T-helper 2 cell treated with Interferon-gamma antibody and Interleukin-4, amounts not matched to agents 5 μg/mL and 100 μg/mL, for 36 hours (primary cell): ENCODE measurements around the gene PLSCR4.

Source experiments
- DNase-seq: peaks from one replicate; pipeline ENCODE4 v3.0.0; 2021; ENCODE audit warnings: low spot score
- H3K27ac Mint-ChIP-seq: one replicate; pipeline ENCODE4 v1.8.0; 2021; ENCODE audit warnings: mild to moderate bottlenecking, mixed read lengths
- H3K27me3 Mint-ChIP-seq: one replicate; pipeline ENCODE4 v1.8.0; 2021; ENCODE audit warnings: low read depth, mixed read lengths
- H3K36me3 Mint-ChIP-seq: one replicate; pipeline ENCODE4 v1.8.0; 2021; ENCODE audit warnings: low read depth, mixed read lengths
- H3K4me1 Mint-ChIP-seq: one replicate; pipeline ENCODE4 v1.8.0; 2021; ENCODE audit warnings: low read depth, mixed read lengths
- H3K4me3 Mint-ChIP-seq: one replicate; pipeline ENCODE4 v1.8.0; 2022; ENCODE audit warnings: mild to moderate bottlenecking, moderate library complexity, mixed read lengths
- H3K9me3 Mint-ChIP-seq: one replicate; pipeline ENCODE4 v1.8.0; 2021; ENCODE audit warnings: mixed read lengths

Gene PLSCR4

GRCh38 chr3:146156095-146156494 is 94.8 kb downstream of the PLSCR4 start:
- no peak for DNase-seq
- H3K4me1 Mint-ChIP-seq = peaks cover 5% of the 10 kb centered on the region
- no peaks in the 10 kb centered on the region for H3K9me3 Mint-ChIP-seq
- H3K4me3 Mint-ChIP-seq = no peak overlapping the region
- no peaks in the 10 kb centered on the region for H3K36me3 Mint-ChIP-seq
- no peak overlapping the region for H3K27ac Mint-ChIP-seq
- peaks cover 31% of the 10 kb centered on the region for H3K27me3 Mint-ChIP-seq

DNA sequence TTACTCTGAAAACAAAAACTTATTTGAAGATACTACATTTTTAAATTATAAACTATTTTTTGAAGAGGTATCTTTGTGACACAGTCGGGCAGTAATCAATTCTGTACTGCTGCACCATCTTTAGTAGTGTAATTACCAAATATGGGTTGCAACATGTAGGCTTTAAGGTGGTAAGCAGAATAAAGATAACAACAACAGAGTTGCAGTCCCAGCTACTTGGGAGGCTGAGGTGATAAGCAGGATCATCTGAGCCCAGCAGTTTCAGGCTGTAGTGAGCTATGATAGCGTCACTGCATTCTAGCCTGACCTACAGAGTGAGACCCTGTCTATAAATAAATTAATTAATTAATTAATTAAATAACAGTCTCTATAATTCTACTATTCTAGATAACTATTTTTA is 95.9 kb downstream of the PLSCR4 start:
- H3K36me3 Mint-ChIP-seq = no peaks in the 10 kb centered on the region
- H3K4me3 Mint-ChIP-seq = no peak overlapping the region
- peaks cover 2% of the 10 kb centered on the region for H3K4me1 Mint-ChIP-seq
- DNase-seq = no peak
- H3K9me3 Mint-ChIP-seq = no peaks in the 10 kb centered on the region
- no peak overlapping the region for H3K27ac Mint-ChIP-seq
- peaks cover 25% of the 10 kb centered on the region for H3K27me3 Mint-ChIP-seq

DNA sequence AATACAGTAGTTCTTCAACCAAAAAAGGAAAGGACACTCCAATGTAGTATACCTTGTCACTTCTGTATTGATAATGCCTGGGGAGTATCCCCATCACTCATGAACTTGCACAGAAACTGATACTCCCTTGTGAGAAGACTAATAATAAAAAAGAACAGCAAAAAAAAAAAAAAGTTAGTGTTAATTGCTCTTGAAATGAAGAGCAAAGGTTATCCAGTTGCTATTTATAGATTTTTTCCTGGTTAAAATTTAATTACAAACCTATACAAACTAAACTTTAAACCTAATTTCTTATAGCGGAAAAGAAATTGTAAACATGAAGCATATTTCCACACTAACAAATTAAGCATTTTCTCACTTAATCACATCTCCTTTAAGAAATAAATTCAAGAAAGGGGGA is 96.6 kb downstream of the PLSCR4 start:
- Mint-ChIP-seq H3K27me3 (peaks cover 19% of the 10 kb centered on the region), H3K4me1 (no peaks in the 10 kb centered on the region), H3K36me3 (no peaks in the 10 kb centered on the region), H3K9me3 (no peaks in the 10 kb centered on the region), H3K27ac (no peak overlapping the region), H3K4me3 (no peak overlapping the region)
- DNase-seq = no peak

GRCh38 chr3:146153429-146153828 is 97.5 kb downstream of the PLSCR4 start:
- peaks cover 11% of the 10 kb centered on the region for H3K27me3 Mint-ChIP-seq
- H3K9me3 Mint-ChIP-seq = no peaks in the 10 kb centered on the region
- DNase-seq = no peak
- no peak overlapping the region for H3K4me3 Mint-ChIP-seq
- H3K4me1 Mint-ChIP-seq = no peaks in the 10 kb centered on the region
- H3K27ac Mint-ChIP-seq = no peak overlapping the region
- no peaks in the 10 kb centered on the region for H3K36me3 Mint-ChIP-seq

DNA sequence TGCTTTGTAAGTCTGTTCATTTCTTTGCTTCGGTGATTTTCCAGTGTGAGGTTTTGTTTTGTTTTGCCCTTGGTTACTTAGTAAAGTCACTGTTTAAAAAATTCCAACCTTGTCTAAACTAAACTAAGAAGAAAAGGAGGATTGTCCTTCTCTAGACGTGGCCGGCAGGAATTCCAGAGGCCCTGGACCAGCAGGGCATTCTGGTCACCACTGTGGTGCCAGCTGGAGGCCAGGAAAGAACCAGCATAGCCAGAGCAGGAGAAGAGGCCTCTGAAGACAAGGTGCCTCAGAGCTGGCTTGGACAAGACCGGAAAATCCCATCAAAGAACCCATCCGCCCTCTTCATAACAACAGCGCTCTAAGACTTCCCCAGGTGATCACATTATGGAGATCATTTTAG is 98.1 kb downstream of the PLSCR4 start:
- no peaks in the 10 kb centered on the region for H3K4me1 Mint-ChIP-seq
- no peak overlapping the region for H3K4me3 Mint-ChIP-seq
- H3K27me3 Mint-ChIP-seq = peaks cover 7% of the 10 kb centered on the region
- DNase-seq = no peak
- H3K9me3 Mint-ChIP-seq = no peaks in the 10 kb centered on the region
- H3K27ac Mint-ChIP-seq = no peak overlapping the region
- no peaks in the 10 kb centered on the region for H3K36me3 Mint-ChIP-seq

DNA sequence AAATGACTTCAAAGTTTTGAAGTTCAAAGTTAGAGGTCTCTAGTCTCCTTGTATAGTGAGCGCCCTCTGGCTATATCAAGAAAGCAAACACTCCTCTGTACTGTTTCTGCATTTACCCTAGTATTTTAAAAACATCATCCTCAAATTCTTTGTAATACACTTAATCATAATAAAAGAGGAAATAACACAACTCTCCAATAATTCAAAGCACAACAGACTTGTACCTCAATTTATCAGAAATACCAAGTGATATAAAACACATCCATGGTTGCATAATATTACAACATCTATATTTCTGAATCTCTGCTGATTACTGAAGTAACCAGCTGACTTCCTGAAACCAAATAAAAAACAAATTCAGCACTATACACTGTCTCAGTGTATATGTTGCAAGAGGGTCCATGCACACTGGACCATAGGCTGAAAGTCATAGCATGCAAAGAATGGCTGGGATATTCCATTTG is 102.4 kb downstream of the PLSCR4 start:
- no peaks in the 10 kb centered on the region for H3K4me1 Mint-ChIP-seq
- H3K27me3 Mint-ChIP-seq = no peaks in the 10 kb centered on the region
- H3K27ac Mint-ChIP-seq = no peak overlapping the region
- H3K9me3 Mint-ChIP-seq = no peaks in the 10 kb centered on the region
- DNase-seq = no peak
- H3K4me3 Mint-ChIP-seq = no peak overlapping the region
- no peaks in the 10 kb centered on the region for H3K36me3 Mint-ChIP-seq

DNA sequence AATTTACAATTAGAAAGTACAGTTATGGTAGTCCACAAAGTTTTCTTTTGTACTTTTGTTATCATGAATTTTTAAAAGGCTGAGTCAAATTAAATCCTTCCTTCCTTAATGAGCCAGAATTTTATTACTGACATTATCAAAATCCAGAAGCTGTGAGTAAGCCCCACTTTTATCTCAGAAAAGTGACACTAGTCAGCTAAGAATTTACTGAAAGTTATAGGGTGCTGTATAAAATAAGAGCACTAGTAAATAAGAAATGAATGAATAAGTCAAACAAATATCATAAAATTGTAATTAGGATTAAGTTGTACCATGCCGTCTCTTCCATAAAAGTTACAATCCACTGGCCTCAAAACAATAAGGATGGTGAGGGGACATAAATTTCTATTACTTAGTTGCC is 105.3 kb downstream of the PLSCR4 start:
- H3K9me3 Mint-ChIP-seq = no peaks in the 10 kb centered on the region
- H3K27me3 Mint-ChIP-seq = no peaks in the 10 kb centered on the region
- no peak for DNase-seq
- no peaks in the 10 kb centered on the region for H3K4me1 Mint-ChIP-seq
- no peak overlapping the region for H3K4me3 Mint-ChIP-seq
- H3K36me3 Mint-ChIP-seq = no peaks in the 10 kb centered on the region
- H3K27ac Mint-ChIP-seq = no peak overlapping the region

- Mint-ChIP-seq H3K4me1 (no peaks in the 10 kb centered on the region), H3K27me3 (no peaks in the 10 kb centered on the region), H3K9me3 (no peaks in the 10 kb centered on the region), H3K36me3 (no peaks in the 10 kb centered on the region), H3K4me3 (no peak overlapping the region), H3K27ac (no peak overlapping the region)
- no peak for DNase-seq
Observed at GRCh38 chr3:146142757-146143156, 108.1 kb downstream of the PLSCR4 start.
